HG03097 (cell line): ENCODE measurements around the gene ZNF609.

Experiments used
- ATAC-seq: cut with Tn5 transposase; IDR thresholded peaks from one replicate; pipeline ENCODE4 v1.9.1; 2021; ENCODE audit not compliant: unreplicated experiment, low FRiP score

The ZNF609 gene

GRCh38 chr15:64460206-64460723 is at the start of gene ZNF609:
ZNF609 (plus strand) TSS chr15:64460578; CDS start chr15:64499420, 38,842 bp downstream.
- no peak for ATAC-seq

GRCh38 chr15:64412216-64412615 is 48.2 kb upstream of the ZNF609 start:
- no peak for ATAC-seq

- ATAC-seq: no peak
Observed at GRCh38 chr15:64422697-64423096, 37.7 kb upstream of the ZNF609 start.

GRCh38 chr15:64423970-64424369 is 36.4 kb upstream of the ZNF609 start:
- ATAC-seq: no peak

GRCh38 chr15:64425221-64425620 is 35.2 kb upstream of the ZNF609 start:
- no peak for ATAC-seq

- no peak for ATAC-seq
Observed at GRCh38 chr15:64426845-64427465, 33.4 kb upstream of the ZNF609 start.

- ATAC-seq: no peak
Observed at GRCh38 chr15:64429448-64429847, 30.9 kb upstream of the ZNF609 start.

GRCh38 chr15:64430000-64430735 is 30.2 kb upstream of the ZNF609 start:
- ATAC-seq: no peak

- ATAC-seq: no peak
Observed at GRCh38 chr15:64437982-64438381, 22.4 kb upstream of the ZNF609 start.

- no peak for ATAC-seq
Observed at GRCh38 chr15:64438653-64439447, 21.5 kb upstream of the ZNF609 start.

- no peak for ATAC-seq
Observed at GRCh38 chr15:64441852-64442251, 18.5 kb upstream of the ZNF609 start.

GRCh38 chr15:64443016-64443415 is 17.4 kb upstream of the ZNF609 start:
- ATAC-seq: no peak

- no peak for ATAC-seq
Observed at GRCh38 chr15:64443747-64444621, 16.4 kb upstream of the ZNF609 start.

- ATAC-seq: no peak
Observed at GRCh38 chr15:64444836-64445235, 15.5 kb upstream of the ZNF609 start.

- ATAC-seq: no peak
Observed at GRCh38 chr15:64447536-64448315, 12.7 kb upstream of the ZNF609 start.

GRCh38 chr15:64452988-64453688 is 7.2 kb upstream of the ZNF609 start:
- ATAC-seq: no peak

GRCh38 chr15:64453689-64454037 is 6.7 kb upstream of the ZNF609 start:
- no peak for ATAC-seq

- no peak for ATAC-seq
Observed at GRCh38 chr15:64454282-64454681, 6.1 kb upstream of the ZNF609 start.

GRCh38 chr15:64455961-64456371 is 4.4 kb upstream of the ZNF609 start:
- no peak for ATAC-seq
